Right renal cortex interstitium (tissue), 3 donors: ENCODE data around the gene ATP6AP2. TPM values are rescaled to one million over a fixed set of nuclear protein-coding genes. Genes with fewer than 3 reads are reported as not detected.
"Not testable (repeated sequence)": the region's sequence is repeated elsewhere in the genome, so short reads cannot be mapped to it uniquely, and the experiment has no call there.

Experiments used
- DNase-seq, 3 donors: peaks; one replicate each; pipeline ENCODE4 v3.0.0-alpha.2; 2013; ENCODE audit warnings: low read depth in 3 of 3, low spot score in 2 of 3
- polyA plus RNA-seq, 3 donors: library from polyadenylated mRNA; unstranded; fragments of 120-200 nt; gene quantifications; one replicate each; pipeline ENCODE4 v1.2.1, GENCODE V29; 2013; ENCODE audit not compliant: insufficient read length in 3 of 3

ATP6AP2 gene
- polyA plus RNA-seq, 3 donors, result 219 to 230 (median 229) TPM

DNA sequence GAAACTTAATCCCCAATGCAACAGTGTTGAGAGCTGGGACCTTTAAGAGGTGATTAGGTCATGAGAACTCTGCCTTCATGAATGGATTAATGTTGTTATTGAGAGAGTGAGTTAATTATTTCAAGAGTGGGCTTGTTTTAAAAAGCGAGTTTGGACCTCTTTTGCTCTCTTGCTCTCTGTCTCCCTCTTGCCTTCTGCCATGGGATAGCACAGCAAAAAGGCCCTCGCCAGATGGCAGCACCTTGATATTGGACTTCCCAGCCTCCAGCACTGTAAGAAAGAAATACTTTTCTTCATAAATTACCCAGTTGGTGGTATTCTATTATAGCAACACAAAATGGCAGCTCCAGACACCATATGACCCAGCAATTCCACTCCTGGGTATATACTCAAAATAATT, 7.0 kb upstream of the ATP6AP2 start:
- no peak for DNase-seq

DNA sequence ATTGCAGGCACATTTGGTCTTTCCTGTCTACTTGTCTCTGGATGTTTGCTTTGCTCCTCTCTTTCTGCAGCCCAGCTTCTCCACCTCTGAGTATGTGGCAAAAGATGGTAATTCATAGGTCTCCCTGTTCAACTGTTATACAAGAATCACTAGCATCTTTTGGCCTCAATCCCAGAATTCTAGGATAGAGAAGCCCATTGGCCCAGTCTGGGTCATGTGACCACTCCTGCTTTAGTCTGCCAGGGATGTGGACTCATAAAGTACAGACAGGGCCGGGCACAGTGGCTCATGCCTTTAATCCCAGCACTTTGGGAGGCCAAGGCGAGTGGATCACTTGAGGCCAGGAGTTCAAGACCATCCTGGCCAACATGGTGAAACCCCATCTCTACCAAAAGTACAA, 5.4 kb upstream of the ATP6AP2 start:
- not testable (repeated sequence) for DNase-seq

DNA sequence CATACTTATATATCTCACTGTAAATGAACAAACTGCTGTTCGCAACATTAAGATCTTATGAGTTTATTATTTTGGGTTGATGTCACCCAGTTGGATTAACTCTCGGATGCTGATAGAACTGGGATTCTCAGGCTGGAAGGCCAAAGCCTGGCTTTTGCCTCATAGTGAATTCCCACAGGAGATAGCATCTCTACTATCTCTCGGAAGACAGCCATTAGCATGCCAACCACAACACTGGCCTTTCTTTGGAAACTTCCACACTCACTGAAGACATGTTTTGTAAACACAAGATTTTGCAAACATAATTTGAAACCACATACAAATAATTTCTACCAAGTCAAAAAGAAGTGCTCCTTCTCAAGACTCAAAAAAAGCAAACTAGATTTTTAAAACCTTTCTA, 4.5 kb upstream of the ATP6AP2 start:
- DNase-seq, result no peak

DNA sequence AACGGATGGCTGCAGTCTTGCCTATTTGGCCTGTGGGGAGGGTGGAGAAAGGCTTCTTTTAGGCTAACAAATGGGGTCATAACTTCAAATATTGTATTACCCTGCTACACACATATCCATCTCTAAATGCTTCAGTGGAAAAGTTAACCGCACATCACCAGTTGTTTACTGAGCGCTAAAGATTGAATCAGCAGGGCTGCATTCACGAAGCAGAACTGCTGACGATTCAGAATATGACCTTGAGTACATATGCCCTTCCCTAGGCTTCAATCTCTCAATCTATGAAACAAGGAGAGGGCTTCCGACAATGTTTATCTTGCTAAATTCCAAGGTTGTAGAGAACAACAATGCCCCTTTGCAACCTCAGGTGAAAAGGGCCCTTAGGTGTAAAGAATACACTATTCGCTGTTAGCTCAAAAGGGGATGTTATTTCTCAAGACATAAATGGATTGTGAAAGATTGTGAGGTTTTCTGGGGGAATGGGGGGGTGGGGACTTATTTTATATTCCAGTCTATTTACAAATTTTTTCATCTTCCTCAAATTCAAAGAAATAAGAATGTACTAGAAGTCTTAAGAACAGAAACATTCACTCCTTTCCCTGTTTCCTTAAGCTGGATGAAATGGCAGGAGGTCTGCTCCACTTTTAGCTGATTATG, 2.6 kb upstream of the ATP6AP2 start:
- no peak for DNase-seq

DNA sequence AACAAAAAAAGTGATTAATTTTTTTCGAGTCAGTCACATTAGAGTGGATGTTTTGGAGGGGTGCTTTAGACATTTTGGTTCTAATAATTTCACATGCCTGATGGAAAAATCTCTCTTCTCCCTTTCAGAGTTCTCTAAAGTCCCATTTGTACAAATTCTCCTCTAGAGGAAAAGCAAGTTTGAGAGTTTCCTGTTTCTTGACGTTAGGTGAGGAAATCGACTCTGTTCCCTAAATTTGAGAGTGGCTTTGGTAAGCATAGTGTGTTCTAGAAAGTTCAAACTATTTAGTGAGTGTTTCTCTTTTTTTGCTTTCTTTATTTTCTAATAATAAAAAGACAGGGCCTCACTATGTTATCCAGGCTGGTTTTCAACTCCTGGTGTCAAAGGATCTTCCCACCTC, 1.6 kb upstream of the ATP6AP2 start:
- no peak for DNase-seq

DNA sequence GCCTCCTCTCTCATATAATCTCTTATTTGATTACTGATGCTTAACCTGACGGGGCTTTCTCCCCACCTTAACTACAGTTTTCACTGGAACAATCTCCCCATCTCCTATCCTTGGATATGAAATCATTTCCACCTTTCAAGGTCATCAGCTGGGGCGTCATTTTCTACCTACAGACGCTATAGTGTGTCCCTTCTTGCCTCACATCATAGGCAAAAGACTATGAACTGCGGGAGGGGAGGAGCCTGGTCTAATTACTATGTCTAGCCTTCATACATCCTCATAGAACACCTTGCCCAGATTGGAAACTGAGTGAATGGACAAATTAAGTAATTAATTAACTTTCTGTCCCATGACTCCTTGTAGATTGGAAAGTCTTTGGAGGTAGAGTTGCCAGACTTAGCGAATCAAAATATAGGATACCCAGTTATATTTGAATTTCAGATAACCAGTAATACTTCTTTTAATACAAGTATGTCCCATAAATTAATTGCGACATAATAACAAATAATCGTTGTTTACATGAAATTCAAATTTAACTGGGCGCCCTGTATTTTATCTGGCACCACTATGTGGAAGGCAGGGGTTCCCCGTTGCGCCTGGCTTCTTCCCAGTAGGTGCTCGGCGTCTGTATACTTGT, 752 bp upstream of the ATP6AP2 start:
- DNase-seq, result no peak

DNA sequence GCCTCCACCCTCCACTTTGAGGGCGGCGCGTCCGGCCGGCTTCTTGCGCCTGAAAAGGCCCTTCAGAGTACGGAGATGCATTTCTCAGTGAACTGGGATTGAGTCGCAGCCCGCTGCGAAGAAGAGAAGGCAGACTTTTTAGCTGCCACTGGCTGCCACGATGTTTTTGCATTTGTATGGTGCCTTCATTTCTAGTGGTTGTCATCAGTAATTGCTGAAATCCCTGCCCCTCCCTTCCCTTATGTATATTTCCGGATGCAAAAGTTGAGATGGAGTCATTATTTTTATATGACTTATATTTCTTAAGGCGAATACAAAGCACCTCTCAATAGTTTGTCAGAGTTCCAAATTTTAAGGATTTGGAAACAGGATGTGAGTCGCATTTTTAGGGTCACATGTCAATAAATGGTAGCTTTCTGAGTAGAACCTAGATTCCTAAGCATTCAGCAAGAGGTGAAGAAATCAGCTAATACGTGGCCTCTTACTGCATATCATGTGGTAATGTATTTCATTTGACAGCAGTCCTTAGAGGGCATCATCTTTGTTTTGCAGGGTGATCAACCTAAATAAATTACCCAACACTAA, 658 bp downstream of the ATP6AP2 start:
- no peak for DNase-seq

DNA sequence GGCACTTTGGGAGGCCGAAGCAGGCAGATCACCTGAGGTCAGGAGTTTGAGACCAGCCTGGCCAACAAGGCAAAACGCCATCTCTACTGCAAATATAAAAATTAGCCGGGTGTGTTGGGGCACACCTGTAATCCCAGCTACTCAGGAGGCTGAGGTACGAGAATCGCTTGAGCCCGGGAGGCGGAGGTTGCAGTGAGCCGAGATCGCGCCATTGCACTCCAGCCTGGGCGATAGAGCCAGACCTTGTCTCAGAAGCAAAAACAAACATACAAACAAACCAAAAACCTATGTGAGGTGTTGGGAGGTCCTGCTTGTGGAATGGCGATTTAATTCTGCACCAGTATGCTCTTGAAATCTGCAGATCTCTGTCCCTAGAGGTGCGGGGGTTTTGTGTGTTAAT, 1.4 kb downstream of the ATP6AP2 start:
- not testable (repeated sequence) for DNase-seq

DNA sequence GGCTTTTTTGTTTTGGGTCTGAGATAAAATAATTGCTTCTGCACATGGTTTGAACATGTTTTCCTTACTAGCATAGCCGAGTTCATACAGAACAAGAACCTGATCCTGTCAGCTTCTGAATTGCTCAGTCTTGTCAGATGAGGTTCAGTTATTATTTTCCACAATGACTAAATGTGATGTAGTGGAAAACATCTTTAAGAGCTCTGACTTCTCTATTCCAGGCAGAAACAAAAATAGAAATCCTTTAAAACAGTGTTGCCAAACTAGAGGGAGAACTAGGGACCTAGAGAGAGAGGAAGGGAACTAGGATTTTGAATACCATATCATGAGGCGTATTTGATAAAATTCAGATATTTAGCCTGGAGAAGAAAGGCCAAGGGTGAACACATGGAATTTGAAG, 2.0 kb downstream of the ATP6AP2 start:
- DNase-seq, result no peak

DNA sequence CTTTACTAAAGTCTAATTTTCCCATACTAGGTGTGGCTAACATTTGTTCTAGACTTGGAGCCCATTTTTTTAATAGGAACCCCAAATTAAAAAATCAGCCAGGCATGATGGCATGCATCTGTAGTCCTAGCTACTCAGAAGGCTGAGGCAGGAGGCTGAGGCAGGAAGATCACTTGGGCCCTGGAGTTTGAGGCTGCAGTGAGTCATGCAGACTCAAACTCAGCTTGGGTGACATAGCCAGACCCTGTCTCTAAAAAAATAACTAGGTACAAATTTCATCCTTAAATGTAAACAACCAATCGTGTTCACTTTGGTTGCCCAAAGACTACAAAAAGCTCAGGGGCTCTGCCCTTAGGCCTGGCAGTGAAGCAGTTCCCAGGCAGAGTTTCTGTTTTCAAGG, 6.9 kb downstream of the ATP6AP2 start:
- DNase-seq, result not testable (repeated sequence)

DNA sequence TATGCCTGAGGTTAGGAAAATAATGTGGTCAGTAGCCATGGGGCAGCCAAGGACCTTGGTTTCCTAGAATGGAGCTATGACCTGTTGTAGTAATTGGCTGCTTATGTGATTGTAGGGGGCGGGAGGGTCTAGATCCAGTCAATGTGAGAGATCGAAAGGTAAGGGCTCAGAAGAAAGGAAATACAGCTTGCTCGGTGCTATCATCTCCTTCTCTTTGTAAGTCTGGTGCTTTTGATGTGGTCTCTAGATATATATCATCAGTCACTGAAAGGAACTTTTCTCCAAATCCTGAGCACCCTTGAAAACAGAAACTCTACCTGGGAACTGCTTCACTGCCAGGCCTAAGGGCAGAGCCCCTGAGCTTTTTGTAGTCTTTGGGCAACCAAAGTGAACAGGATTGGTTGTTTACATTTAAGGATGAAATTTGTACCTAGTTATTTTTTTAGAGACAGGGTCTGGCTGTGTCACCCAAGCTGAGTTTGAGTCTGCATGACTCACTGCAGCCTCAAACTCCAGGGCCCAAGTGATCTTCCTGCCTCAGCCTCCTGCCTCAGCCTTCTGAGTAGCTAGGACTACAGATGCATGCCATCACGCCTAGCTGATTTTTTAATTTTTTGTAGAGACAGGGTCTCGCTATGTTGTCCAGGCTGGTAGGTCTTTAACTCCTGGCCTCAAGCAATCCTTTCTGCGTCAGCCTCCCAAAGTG, 9.0 kb downstream of the ATP6AP2 start:
- DNase-seq, result not testable (repeated sequence)

DNA sequence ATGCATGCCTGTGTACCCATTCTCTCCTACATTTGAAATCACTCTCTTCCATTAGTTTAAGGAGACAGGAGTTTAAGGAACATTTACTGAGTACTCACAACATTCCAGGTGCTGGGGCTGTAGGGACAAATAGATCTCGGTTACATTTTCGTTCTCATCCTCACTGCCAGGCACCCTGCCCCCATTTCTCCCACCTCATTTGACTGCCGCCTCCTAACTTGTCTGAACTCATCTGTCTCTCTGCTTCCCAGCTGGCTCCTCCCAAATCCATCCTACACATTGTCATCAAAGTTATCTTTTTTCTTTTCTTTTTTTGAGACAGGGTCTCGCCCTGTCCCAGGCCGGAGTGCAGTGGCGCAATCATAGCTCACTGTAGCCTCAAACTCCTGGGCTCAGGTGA, 22.7 kb downstream of the ATP6AP2 start:
- no peak for DNase-seq

DNA sequence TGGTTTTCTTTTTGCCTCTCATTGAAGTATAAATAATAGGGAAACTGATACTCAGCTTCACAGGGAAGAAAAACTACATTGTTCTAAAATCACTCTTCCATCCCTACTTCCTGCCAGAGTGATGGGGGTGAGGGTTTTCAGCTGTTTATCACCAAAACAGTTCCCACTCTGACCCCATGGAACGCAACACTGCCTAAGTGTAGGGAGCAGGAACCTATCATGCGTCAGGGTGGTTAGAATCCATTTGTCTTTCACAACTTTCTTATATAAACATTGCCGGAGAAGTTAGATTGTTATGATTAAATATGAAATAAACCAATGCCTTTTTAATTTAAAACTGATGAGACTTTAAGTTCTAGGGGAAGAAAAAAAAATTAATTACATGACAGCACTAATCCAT, 26.6 kb downstream of the ATP6AP2 start:
- no peak for DNase-seq

DNA sequence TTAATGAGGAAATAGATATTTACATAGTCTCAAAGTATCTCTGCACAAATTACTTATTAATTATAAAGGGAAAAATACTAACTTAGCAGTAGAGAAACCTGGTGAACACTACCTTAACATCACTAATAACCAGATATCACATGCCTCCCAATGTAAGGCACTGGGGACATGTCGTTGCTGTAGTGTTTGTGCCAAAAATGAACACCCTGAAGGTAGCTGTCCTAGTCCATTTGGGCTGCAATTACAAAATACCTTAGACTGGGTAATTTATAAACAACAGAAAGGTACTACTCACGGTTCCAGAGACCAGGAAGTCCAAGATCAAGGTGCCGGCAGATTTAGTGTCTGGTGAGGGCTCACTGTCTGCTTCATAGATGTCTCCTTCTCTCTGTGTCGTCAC, 31.7 kb downstream of the ATP6AP2 start:
- DNase-seq, result no peak

DNA sequence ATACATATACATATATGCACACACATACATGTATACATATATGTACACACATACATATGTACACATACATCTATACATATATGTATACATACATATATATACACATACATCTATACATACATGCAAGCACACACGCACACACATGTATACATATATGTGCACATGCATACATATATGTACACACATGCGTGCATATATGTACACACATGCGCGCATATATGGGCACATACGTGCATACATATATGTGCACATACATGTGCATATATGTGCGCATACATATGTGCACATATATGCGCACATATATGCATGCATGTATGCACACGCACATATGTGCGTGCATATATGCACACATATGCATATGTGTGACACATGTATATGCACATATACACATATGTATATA, 35.2 kb downstream of the ATP6AP2 start:
- no peak for DNase-seq

DNA sequence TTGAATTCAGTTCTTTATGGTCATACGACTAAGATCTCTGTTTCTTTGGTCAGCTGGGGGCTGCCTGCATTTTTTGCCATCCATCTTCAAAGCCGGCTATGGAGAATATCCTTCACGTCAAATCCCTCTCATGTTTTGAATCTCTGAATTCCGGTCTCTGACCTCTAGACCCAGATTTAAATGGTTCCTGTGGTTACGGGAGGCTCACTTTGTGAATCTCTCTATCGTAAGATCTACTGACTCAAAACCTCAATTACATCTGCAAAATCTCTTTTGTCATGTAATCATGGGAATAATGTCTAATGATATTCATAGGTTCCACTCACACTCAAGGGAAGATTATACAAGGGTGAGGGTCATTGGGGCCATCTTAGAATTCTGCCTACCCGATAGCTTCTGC, 36.8 kb downstream of the ATP6AP2 start:
- DNase-seq, result no peak

DNA sequence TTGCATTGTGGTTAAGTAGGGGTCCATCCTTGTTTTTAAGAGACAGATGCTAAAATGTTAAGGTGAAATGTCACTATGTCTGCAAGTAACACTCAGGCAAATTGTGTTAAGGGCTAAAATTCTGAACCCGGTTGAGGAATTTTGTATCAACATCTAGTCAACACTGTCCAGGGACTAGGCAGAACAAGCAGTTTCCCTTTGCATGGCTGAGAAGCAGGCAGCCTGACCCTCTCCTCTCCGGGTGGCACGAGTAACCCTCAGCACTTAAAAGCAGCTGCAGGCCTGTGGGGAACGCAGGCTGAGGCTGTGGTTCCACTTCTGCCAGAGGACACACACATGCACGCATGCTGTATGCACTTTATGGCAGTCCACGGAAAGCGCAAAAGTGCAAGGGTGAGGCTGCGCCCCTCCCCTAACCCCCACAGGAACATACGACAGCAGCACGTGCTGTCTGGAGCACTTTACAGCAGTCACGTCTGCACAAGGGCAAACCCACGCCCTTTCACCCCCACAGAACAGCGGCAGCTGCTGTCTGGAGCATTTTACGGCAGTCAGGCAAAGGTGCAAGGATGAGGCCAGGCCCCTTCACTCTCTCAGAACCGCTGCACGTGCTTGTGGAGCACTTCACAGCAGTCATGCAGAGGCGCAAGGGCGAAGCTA, 41.8 kb downstream of the ATP6AP2 start:
- no peak for DNase-seq

DNA sequence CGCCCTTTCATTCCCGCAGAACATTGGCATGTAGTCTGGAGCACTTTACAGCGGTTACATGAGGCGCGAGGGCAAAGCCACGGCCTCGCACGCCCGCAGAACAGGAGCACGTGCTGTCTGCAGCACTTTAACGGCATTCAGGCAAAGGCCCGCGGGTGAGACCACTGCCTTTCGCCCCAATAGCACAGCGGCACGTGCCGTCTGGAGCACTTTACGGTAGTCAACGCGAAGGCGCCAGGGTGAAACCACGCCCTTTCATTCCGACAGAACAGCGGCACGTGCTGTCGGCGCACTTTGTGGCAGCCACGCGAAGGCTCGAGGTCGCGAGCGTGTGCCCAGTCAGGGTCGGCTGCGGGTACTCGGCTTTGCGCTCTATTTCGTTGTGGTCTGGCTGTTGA, 42.4 kb downstream of the ATP6AP2 start, which contains the start of gene MPC1L:
Gene MPC1L, plus strand, starts transcription at position 290 of the 398 bp plus-strand sequence. CDS start 138 bp downstream, outside the sequence.
- no peak for DNase-seq

DNA sequence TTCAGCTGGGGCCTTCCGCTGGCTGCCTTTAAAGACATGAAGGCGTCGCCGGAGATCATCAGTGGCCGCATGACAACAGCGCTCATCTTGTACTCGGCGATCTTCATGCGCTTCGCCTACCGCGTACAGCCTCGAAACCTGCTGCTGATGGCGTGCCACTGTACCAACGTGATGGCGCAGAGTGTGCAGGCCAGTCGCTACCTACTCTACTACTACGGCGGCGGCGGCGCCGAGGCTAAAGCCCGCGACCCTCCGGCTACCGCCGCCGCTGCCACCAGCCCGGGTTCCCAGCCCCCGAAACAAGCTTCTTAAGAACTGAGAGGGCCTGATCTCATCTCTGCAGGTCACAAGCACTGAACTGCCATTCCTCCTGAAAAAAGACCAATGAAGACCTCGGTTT, 42.9 kb downstream of the ATP6AP2 start:
- no peak for DNase-seq

DNA sequence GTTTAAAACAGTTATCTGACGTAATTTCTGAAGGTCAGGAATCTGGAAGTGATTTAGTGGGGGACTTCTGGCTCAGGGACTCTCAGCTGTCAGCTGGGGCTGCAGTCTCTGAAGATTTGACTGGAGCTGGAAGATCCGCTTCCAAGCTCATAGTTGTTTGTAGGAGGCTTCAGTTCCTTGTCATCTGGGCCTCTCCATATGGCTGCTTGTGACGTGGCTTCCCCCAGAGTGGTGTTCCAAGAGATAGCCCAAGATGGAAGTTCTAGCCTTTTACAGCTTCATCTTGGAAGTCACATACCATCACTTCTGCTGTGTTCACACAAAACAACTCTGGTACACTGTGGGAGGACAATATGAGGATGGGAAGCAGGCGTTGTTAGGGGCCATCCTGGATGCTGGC, 44.5 kb downstream of the ATP6AP2 start:
- no peak for DNase-seq

DNA sequence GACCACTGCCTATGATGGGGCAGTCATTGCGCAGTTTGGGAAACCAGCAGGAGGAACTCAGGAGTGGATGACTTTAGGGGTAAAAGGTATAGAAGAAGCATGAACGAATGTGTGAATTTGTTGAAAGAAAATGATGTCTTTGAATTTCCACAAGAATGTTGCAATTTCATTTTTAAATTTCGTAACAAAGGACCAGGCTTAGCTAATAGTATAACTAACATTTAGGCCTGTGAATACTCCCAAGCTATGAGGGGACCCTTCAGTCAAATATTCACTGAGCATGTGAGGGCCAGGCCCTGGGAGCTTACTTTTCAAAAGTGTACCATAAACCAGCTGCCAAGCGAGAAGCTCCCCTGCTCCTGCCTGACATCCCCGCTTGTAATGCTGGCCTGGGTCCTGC, 47.7 kb downstream of the ATP6AP2 start:
- DNase-seq, result no peak
